ENCODE measurements around the gene RAB10.

Gene RAB10

DNA sequence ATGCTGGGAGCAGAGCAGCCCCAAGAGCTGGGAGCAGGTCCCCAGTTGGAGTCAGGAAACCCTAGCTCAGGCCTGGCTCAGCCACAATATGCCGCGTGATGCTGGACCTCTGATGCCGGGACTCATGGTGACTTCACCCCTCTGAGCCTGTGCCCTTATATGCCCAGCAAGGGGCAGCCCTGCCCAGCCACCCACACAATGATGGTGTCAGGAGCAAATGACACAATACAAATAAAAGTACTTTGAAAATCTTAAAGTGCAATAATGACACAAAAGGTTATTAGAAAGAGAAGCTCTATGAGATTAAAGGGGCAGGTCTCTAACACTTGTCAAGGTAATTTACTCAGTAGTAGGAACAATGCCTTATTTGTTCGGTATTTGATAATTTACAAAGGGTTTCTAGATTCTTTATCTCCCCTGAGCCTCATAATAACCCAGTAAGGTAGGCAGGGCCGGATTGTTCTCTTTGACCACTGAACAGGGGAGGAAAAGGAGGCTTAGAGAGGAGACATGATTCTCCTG, 33.3 kb upstream of the RAB10 start:
- Histone ChIP-seq H3K4me1 (ENCODE audit: control insufficient read depth, insufficient read depth, low read length) (no peaks in the 10 kb centered on the region), H3K27ac (ENCODE audit: low read length) (no peak overlapping the region), H3K9me3 (ENCODE audit: control insufficient read depth, insufficient read depth, low read length) (no peaks in the 10 kb centered on the region), H3K27me3 (ENCODE audit: control insufficient read depth, insufficient read depth, low read length) (no peaks in the 10 kb centered on the region), H3K36me3 (ENCODE audit: control insufficient read depth, insufficient read depth, low read length) (no peaks in the 10 kb centered on the region), H3K4me3 (ENCODE audit: low read length) (no peak overlapping the region)
- no CpG with 5 or more reads among the region's 5 CpGs for WGBS (ENCODE audit: insufficient coverage, insufficient read length)
- DNase-seq (ENCODE audit: low read depth, low spot score) = no peak

DNA sequence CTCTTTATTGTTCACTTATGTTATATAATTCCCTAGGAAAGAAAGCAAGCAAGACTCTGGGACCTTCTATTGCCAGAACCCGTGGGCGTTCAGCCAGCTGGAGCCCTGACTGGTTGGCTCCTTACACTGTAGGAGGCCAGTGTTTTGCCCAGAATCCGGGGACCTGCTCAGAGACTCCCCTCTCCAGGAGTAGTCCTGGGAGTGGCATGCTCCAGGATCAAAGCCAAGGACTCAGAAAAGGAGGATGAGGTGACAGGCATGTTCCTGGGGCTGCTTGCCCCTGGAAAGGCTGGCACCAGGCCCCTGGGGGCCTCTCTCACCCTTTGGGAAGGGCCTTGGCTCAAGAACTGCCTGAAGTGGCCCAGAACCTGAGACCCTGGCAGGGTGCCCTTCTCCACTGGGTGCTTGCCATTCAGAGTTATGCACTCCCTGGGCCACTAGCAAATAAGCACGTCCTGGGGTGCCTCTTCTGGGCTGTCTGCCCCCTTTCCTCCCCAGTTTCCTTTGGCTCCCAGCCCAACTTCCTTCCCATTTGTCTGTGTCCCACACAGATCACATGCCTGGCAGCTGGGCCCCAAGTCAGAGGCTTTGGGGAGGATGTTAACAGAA, 32.0 kb upstream of the RAB10 start:
- Histone ChIP-seq H3K27me3 (ENCODE audit: control insufficient read depth, insufficient read depth, low read length) (no peaks in the 10 kb centered on the region), H3K9me3 (ENCODE audit: control insufficient read depth, insufficient read depth, low read length) (no peaks in the 10 kb centered on the region), H3K4me1 (ENCODE audit: control insufficient read depth, insufficient read depth, low read length) (no peaks in the 10 kb centered on the region), H3K27ac (ENCODE audit: low read length) (no peak overlapping the region), H3K36me3 (ENCODE audit: control insufficient read depth, insufficient read depth, low read length) (no peaks in the 10 kb centered on the region), H3K4me3 (ENCODE audit: low read length) (no peak overlapping the region)
- DNase-seq (ENCODE audit: low read depth, low spot score) = no peak
- no CpG with 5 or more reads among the region's 4 CpGs for WGBS (ENCODE audit: insufficient coverage, insufficient read length)

DNA sequence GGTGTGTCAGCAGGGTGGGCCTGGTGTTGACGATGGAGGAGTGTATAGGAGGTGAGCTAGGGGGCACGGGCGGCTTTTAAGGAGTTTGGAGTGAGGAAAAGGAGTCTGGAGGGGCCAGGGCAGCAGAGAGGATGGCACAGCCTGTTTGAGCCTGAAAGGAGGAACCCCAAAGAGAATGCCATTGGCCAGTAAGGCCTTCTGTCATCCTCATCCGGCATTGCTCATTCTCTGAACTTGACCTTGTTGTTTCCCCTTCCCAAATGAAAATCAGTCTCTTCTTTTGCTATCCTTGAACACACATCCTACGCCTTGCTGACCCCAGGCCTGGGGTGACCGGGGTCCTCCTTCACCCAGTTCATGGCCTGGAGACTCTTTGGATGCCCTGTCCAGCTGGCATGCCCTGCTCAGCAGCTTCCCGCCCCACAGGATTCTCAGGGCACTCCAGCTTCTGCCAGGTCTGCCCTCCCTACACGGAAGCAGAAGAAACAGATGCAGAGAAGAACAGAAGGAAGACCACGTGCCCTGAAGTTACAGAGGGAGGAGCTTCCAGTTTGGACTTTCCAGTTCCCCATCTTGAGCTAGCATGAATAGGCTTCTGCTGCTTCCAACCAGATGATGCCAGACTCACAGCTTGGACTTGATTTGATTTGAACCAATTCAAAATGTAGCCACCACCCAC, 31.1 kb upstream of the RAB10 start:
- no CpG with 5 or more reads among the region's 9 CpGs for WGBS (ENCODE audit: insufficient coverage, insufficient read length)
- Histone ChIP-seq H3K27me3 (ENCODE audit: control insufficient read depth, insufficient read depth, low read length) (no peaks in the 10 kb centered on the region), H3K36me3 (ENCODE audit: control insufficient read depth, insufficient read depth, low read length) (no peaks in the 10 kb centered on the region), H3K9me3 (ENCODE audit: control insufficient read depth, insufficient read depth, low read length) (no peaks in the 10 kb centered on the region), H3K27ac (ENCODE audit: low read length) (no peak overlapping the region), H3K4me1 (ENCODE audit: control insufficient read depth, insufficient read depth, low read length) (no peaks in the 10 kb centered on the region), H3K4me3 (ENCODE audit: low read length) (no peak overlapping the region)
- no peak for DNase-seq (ENCODE audit: low read depth, low spot score)

DNA sequence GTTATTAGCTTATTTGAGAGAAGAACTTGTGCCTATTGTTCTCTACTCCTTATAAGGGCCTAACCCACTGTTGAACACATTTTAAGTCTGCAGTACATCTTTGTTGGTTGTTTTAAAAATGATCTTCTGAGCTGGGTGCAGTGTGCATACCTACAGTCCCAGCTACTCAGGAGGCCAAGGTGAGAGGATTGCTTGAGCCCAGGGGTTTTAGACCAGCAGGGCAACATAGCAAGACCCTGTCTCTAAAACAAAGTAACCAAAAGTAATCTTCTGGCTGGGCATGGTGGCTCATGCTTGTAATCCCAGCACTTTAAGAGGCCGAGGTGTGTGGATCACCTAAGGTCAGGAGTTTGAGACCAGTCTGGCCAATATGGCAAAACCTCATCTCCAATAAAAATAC, 25.8 kb upstream of the RAB10 start:
- Histone ChIP-seq H3K9me3 (ENCODE audit: control insufficient read depth, insufficient read depth, low read length) (no peaks in the 10 kb centered on the region), H3K27me3 (ENCODE audit: control insufficient read depth, insufficient read depth, low read length) (no peaks in the 10 kb centered on the region), H3K4me3 (ENCODE audit: low read length) (no peak overlapping the region), H3K4me1 (ENCODE audit: control insufficient read depth, insufficient read depth, low read length) (0 out of 2 replicates have a peak, but pooled peaks cover 3% of the 10 kb centered on the region), H3K27ac (ENCODE audit: low read length) (no peak overlapping the region), H3K36me3 (ENCODE audit: control insufficient read depth, insufficient read depth, low read length) (no peaks in the 10 kb centered on the region)
- no CpG with 5 or more reads among the region's 1 CpG for WGBS (ENCODE audit: insufficient coverage, insufficient read length)
- no peak for DNase-seq (ENCODE audit: low read depth, low spot score)

DNA sequence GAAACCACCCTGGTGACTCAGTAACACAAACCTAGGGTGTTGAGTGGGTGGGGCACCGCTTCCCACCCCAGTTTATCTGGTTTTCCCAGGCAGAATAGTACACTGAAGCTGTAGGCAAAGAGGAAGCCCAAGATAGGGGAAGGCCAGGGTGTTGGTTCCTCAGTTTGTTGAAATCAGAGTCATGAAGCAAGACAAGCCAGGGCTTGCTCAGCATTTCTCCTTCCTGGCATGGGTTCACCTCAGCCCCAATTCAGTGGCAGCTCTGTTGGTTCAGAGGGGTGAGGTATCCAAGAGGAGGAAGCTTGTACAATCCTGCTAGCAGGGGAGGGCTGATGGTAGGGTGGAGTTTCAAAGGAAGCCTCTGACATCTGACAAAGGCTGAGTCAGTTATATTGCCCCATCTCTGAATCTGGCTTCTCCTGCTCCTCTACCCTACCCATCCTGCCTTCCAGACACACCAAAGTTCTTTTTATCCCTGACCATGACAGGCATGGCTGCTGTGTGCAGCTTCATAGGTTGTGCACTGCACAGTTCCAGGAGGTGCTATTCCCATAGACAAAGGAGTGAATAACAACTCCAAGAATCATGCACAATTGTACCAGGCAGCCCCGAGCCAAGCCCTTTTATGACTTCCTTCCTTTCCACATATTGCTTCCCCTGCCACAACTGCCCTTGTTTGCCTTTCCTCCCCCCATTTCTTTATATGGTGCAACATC, 24.9 kb upstream of the RAB10 start:
- no peak for DNase-seq (ENCODE audit: low read depth, low spot score)
- no peaks in the 10 kb centered on the region for H3K9me3 ChIP-seq (ENCODE audit: control insufficient read depth, insufficient read depth, low read length)
- H3K27me3 ChIP-seq (ENCODE audit: control insufficient read depth, insufficient read depth, low read length) = no peaks in the 10 kb centered on the region
- no peak overlapping the region for H3K27ac ChIP-seq (ENCODE audit: low read length)
- H3K4me1 ChIP-seq (ENCODE audit: control insufficient read depth, insufficient read depth, low read length) = 0 out of 2 replicates have a peak, but pooled peaks cover 3% of the 10 kb centered on the region
- no CpG with 5 or more reads among the region's 2 CpGs for WGBS (ENCODE audit: insufficient coverage, insufficient read length)
- no peak overlapping the region for H3K4me3 ChIP-seq (ENCODE audit: low read length)
- H3K36me3 ChIP-seq (ENCODE audit: control insufficient read depth, insufficient read depth, low read length) = no peaks in the 10 kb centered on the region

DNA sequence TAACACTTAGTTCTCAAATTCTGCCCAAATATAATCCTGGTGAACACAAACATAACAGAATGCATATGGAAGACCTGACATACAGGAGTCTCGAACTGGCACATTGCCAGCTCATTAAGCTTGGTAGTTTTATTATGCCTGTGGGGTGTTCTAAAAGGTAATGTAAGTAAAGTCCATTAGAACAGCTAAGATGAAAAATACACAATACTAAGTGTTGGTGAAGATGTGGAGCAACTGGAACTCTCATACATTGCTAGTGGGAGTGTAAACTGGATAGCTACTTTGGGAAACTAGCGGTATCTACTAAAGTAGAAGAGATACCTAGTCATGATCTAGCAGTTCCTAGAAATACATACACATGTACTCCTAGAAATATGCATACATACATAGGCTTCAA, 24.3 kb upstream of the RAB10 start:
- H3K27me3 ChIP-seq (ENCODE audit: control insufficient read depth, insufficient read depth, low read length) = no peaks in the 10 kb centered on the region
- H3K9me3 ChIP-seq (ENCODE audit: control insufficient read depth, insufficient read depth, low read length) = no peaks in the 10 kb centered on the region
- WGBS (ENCODE audit: insufficient coverage, insufficient read length) = no CpG with 5 or more reads among the region's 2 CpGs
- H3K27ac ChIP-seq (ENCODE audit: low read length) = no peak overlapping the region
- no peak overlapping the region for H3K4me3 ChIP-seq (ENCODE audit: low read length)
- DNase-seq (ENCODE audit: low read depth, low spot score) = no peak
- 0 out of 2 replicates have a peak, but pooled peaks cover 3% of the 10 kb centered on the region for H3K4me1 ChIP-seq (ENCODE audit: control insufficient read depth, insufficient read depth, low read length)
- no peaks in the 10 kb centered on the region for H3K36me3 ChIP-seq (ENCODE audit: control insufficient read depth, insufficient read depth, low read length)

DNA sequence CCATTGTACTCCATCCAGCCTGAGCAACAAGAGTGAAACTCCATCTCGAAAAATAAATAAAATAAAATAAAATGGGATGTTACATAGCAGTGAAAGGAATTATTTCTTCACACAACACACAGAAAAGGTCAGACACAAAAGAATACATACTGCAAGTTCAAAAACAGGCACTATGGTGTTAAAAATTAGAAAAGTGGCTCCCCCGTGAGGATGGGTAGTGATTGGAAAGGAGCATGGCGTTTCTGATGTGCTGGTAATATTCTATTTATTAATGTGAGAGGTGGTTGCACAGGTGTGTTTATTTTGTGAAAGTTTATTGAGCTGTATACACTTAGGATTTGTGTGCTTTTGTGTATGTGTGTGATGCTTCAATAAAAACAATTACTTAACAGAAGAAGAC, 22.9 kb upstream of the RAB10 start:
- Histone ChIP-seq H3K9me3 (ENCODE audit: control insufficient read depth, insufficient read depth, low read length) (no peaks in the 10 kb centered on the region), H3K4me1 (ENCODE audit: control insufficient read depth, insufficient read depth, low read length) (0 out of 2 replicates have a peak, but pooled peaks cover 3% of the 10 kb centered on the region), H3K27ac (ENCODE audit: low read length) (no peak overlapping the region), H3K4me3 (ENCODE audit: low read length) (no peak overlapping the region), H3K27me3 (ENCODE audit: control insufficient read depth, insufficient read depth, low read length) (no peaks in the 10 kb centered on the region), H3K36me3 (ENCODE audit: control insufficient read depth, insufficient read depth, low read length) (no peaks in the 10 kb centered on the region)
- no peak for DNase-seq (ENCODE audit: low read depth, low spot score)
- no CpG with 5 or more reads among the region's 3 CpGs for WGBS (ENCODE audit: insufficient coverage, insufficient read length)

DNA sequence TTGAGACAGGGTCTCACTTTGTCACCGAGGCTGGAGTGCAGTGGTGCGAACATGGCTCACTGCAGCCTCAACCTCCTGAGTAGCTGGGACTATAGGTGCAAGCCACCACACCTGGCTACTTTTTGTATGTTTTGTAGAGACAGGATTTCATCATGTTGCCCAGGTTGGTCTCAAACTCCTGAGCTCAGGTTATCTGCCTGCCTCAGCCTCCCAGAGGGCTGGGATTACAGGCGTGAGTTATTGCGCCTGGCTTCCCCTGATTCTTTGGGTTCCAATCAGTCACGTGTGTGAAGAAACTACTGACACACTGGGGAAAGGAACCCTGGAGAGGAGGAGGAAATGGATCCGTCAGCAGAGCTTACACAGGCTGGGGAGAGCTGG, 22.3 kb upstream of the RAB10 start:
- Histone ChIP-seq H3K4me1 (ENCODE audit: control insufficient read depth, insufficient read depth, low read length) (0 out of 2 replicates have a peak, but pooled peaks cover 3% of the 10 kb centered on the region), H3K27me3 (ENCODE audit: control insufficient read depth, insufficient read depth, low read length) (no peaks in the 10 kb centered on the region), H3K36me3 (ENCODE audit: control insufficient read depth, insufficient read depth, low read length) (no peaks in the 10 kb centered on the region), H3K9me3 (ENCODE audit: control insufficient read depth, insufficient read depth, low read length) (no peaks in the 10 kb centered on the region), H3K27ac (ENCODE audit: low read length) (no peak overlapping the region), H3K4me3 (ENCODE audit: low read length) (no peak overlapping the region)
- WGBS (ENCODE audit: insufficient coverage, insufficient read length) = no CpG with 5 or more reads among the region's 6 CpGs
- DNase-seq (ENCODE audit: low read depth, low spot score) = no peak

DNA sequence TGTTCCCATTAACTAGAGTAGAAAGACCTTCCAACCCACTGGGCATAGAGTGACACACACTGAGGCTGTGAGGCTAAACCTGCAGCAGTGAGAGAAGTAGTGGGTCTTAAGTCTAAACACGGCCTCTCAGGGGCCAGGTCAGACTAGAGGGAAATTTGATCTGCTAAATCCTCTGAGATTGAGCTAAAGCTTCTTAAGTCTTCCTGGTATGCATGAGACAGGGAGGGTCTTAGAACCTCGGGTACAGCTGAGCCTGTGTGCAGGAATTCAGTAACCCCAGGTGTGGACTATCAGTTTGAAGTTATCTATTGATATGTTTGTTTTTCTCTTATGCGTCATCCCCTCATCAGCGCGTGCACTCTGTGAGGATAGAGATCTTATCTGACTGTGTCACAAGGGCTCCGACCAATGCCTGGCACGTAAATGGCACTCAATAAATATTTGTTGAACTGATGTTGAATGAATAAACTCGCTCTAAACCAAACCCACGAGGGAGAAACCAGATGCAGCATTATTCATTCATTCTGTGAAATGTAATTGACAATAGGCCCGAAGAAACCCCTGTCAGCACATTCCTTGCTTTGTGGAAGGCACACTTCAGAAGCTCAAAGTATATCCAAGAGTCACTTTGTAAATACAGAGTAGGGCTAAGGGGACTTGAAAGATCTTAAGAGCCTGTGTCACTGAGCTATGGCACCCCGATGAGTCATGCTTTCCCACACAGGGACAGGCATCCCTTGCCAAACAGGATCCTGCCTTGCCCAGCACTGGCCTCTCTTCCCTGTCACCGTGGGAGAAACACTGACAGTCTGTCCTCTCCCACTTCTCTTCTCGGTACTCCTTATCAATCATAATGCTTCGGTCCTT, 21.7 kb upstream of the RAB10 start:
- no peak overlapping the region for H3K27ac ChIP-seq (ENCODE audit: low read length)
- H3K36me3 ChIP-seq (ENCODE audit: control insufficient read depth, insufficient read depth, low read length) = no peaks in the 10 kb centered on the region
- 0 out of 2 replicates have a peak, but pooled peaks cover 3% of the 10 kb centered on the region for H3K4me1 ChIP-seq (ENCODE audit: control insufficient read depth, insufficient read depth, low read length)
- WGBS (ENCODE audit: insufficient coverage, insufficient read length) = no CpG with 5 or more reads among the region's 14 CpGs
- no peaks in the 10 kb centered on the region for H3K27me3 ChIP-seq (ENCODE audit: control insufficient read depth, insufficient read depth, low read length)
- DNase-seq (ENCODE audit: low read depth, low spot score) = no peak
- no peaks in the 10 kb centered on the region for H3K9me3 ChIP-seq (ENCODE audit: control insufficient read depth, insufficient read depth, low read length)
- H3K4me3 ChIP-seq (ENCODE audit: low read length) = no peak overlapping the region

DNA sequence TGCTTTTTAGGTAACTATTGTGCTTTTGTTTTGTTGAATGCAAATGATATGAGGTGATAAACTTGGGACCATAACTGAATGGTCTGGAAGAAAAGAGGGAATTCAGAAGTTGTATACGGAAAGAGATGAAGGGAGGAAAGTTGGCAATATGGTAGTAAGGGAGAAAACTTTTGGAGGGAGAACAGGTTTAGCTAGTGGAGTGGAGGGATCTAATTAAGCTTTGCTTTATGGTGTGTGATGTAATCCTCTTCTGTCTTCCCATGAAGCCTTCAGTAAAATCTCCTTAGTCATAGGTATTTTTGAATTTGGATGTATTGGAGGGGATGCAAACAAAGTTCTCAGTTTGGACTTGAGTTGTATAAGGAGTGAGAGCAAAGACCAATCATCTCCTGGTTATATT, 20.2 kb upstream of the RAB10 start:
- Histone ChIP-seq H3K27ac (ENCODE audit: low read length) (no peak overlapping the region), H3K27me3 (ENCODE audit: control insufficient read depth, insufficient read depth, low read length) (no peaks in the 10 kb centered on the region), H3K4me3 (ENCODE audit: low read length) (no peak overlapping the region), H3K9me3 (ENCODE audit: control insufficient read depth, insufficient read depth, low read length) (no peaks in the 10 kb centered on the region), H3K4me1 (ENCODE audit: control insufficient read depth, insufficient read depth, low read length) (0 out of 2 replicates have a peak, but pooled peaks cover 3% of the 10 kb centered on the region), H3K36me3 (ENCODE audit: control insufficient read depth, insufficient read depth, low read length) (no peaks in the 10 kb centered on the region)
- 100% methylated on average over 1 of the region's 1 CpG for WGBS (ENCODE audit: insufficient coverage, insufficient read length)
- no peak for DNase-seq (ENCODE audit: low read depth, low spot score)

Data from iPS DF 6.9 (cell line).